ENCODE measurements around the gene RNF208. TPM values are rescaled to one million over a fixed set of nuclear protein-coding genes. Genes with fewer than 3 reads are reported as not detected.

Gene RNF208
- total and polyA plus RNA-seq, 2 of the 4 experiments (the other 2 are of a cell fraction), result 1.2 TPM; not detected in 1

- H3K9me1 ChIP-seq (ENCODE audit: insufficient read depth, low read length), result no peaks in the 10 kb centered on the region
- no peak overlapping the region for H4K8ac ChIP-seq (ENCODE audit: low read depth in 2 of 2, low read length in 2 of 2)
- H3K14ac ChIP-seq (replicated peaks; ENCODE audit: low read depth, low read length), result no peak overlapping the region
- dilution Hi-C loops (cut with HindIII; ENCODE audit: low sequenced_read_pairs, unreplicated experiment), result no loop called here
- ChIA-PET POLR2A (ENCODE audit: unreplicated experiment) (no interaction called here), CTCF (no interaction called here)
- no peaks in the 10 kb centered on the region for H3K27me3 ChIP-seq (ENCODE audit: control insufficient read depth, insufficient read depth, low read length)
- H3K4me3 ChIP-seq (ENCODE audit: insufficient read depth, low read depth, low read length), result no peak overlapping the region
- DNase-seq, result no peak
- TF ChIP-seq CHD1 (IDR thresholded peaks at IDR 0.05; ENCODE audit: low read depth, low read length) (no peak), MAFK (IDR thresholded peaks at IDR 0.05; ENCODE audit: low read depth, low read length) (no peak)
- H3K4me2 ChIP-seq (ENCODE audit: low read depth, low read length), result no peak overlapping the region
- BruUV-seq (replicated peaks), result no TSS peak
- H4K5ac ChIP-seq (ENCODE audit: low read depth, low read length), result no peak overlapping the region
- no peak overlapping the region for H3K23ac ChIP-seq (ENCODE audit: low read depth, low read length)
- WGBS, 2 experiments (ENCODE audit: extremely low coverage in 2 of 2, insufficient read length in 1 of 2), result 82% methylated on average over 12 of the region's 22 CpGs; no CpG with 5 or more reads in 1 of the 2 experiments
- no peak overlapping the region for H2BK120ac ChIP-seq (ENCODE audit: low read depth, low read length)
- no peak overlapping the region for H3K56ac ChIP-seq (ENCODE audit: extremely low read depth, insufficient read depth, low read length)
- no peak overlapping the region for H3K9ac ChIP-seq (ENCODE audit: low read depth, low read length)
- in situ Hi-C loops (cut with MboI; ENCODE audit: low sequenced_read_pairs), result no loop called here
- no peak overlapping the region for H2BK20ac ChIP-seq (ENCODE audit: low read depth, low read length)
- no peaks in the 10 kb centered on the region for H3K9me3 ChIP-seq (ENCODE audit: control insufficient read depth, insufficient read depth, low read length)
- H4K20me1 ChIP-seq (ENCODE audit: insufficient read depth, low read length), result peaks cover 10% of the 10 kb centered on the region
- peaks cover 4% of the 10 kb centered on the region for H3K36me3 ChIP-seq (ENCODE audit: control insufficient read depth, insufficient read depth, low read length)
- no peak overlapping the region for H3K18ac ChIP-seq (ENCODE audit: low read depth, low read length)
- no peak overlapping the region for H2AFZ ChIP-seq (replicated peaks; ENCODE audit: low read length, poor library complexity)
- no peak overlapping the region for H3K27ac ChIP-seq (ENCODE audit: insufficient read depth, low read length)
- no peak for ATAC-seq (ENCODE audit: low read depth)
- intact Hi-C loops (cut with micrococcal nuclease), result no loop called here
- no peak overlapping the region for H2AK9ac ChIP-seq (replicated peaks; ENCODE audit: low read depth, low read length, poor library complexity)
- no peak overlapping the region for H3K4ac ChIP-seq (ENCODE audit: low read depth, low read length)
- H2BK5ac ChIP-seq (ENCODE audit: low read depth, low read length, poor library complexity, severe bottlenecking), result no peak overlapping the region
- H2BK15ac ChIP-seq (ENCODE audit: low read depth, low read length), result no peak overlapping the region
- H3K79me1 ChIP-seq (ENCODE audit: low read depth in 1 of 2, low read length in 2 of 2), result peaks cover 4 to 20% of the 10 kb centered on the region in 2 experiments; a peak in 3 of 4 replicates
- peaks cover 13% of the 10 kb centered on the region for H3K4me1 ChIP-seq (ENCODE audit: control insufficient read depth, insufficient read depth, low read length)
- no peak overlapping the region for H2AK5ac ChIP-seq (ENCODE audit: low read depth, low read length)
- no peak overlapping the region for H4K91ac ChIP-seq (ENCODE audit: insufficient read depth, low read depth, low read length)
Observed at GRCh38 chr9:137251490-137252268, 29.6 kb upstream of the RNF208 start.
